Measurements from ENCODE around the gene FHIT. TPM values are rescaled to one million over a fixed set of nuclear protein-coding genes. Genes with fewer than 3 reads are reported as not detected.

FHIT gene
- polyA plus RNA-seq, 1 of the 3 experiments (the other 2 are of a cell fraction): 0.41 TPM

- CTCF ChIA-PET: interaction anchor here (0.7 to 2.0 kb wide), 2 partner anchors 26 to 681 kb away, joined by 3 to 6 read pairs; no protein-coding TSS in a partner anchor
- no peaks in the 10 kb centered on the region for H3K9me3 ChIP-seq
Observed at GRCh38 chr3:59831394-59831793, 1419.9 kb downstream of the FHIT start.

DNA sequence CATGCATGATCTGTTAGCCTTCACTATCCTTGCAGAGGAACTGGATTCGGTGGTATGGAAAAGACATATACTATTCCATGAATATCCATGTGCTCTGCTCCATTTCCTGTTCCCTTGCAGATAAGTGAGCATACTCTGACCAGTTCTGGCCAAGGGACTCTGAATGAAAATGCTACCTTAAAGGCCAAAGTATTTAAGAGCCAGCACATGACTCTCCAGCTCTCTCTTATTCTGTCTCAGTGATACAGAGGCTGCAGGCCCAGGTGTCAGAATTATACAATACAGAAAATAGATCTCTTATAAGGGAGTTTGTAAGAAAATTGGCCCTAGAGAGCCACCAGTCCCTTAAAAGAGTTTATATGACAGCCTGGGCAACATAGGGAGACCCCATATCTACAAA lies 1421.7 kb downstream of the FHIT start:
- Histone ChIP-seq H3K9me3 (no peaks in the 10 kb centered on the region), H4K20me1 (ENCODE audit: insufficient read depth) (no peaks in the 10 kb centered on the region), H3K4me1 (ENCODE audit: control insufficient read depth in 1 of 2, insufficient read depth in 2 of 2, low read depth in 1 of 2, low read length in 1 of 2) (no peaks in the 10 kb centered on the region; a peak in 1 of 4 replicates), H3K79me2 (ENCODE audit: insufficient read depth) (no peaks in the 10 kb centered on the region), H3K4me3 (ENCODE audit: low read depth in 2 of 2, low read length in 1 of 2) (no peak overlapping the region), H3K27me3 (ENCODE audit: insufficient read depth) (no peaks in the 10 kb centered on the region), H3K9me2 (no peaks in the 10 kb centered on the region), H2AFZ (ENCODE audit: low read depth) (no peak overlapping the region), H3K9ac (no peak overlapping the region), H3K27ac (ENCODE audit: low read depth in 2 of 2, low read length in 1 of 2) (no peak overlapping the region), H3K36me3 (replicated peaks in 1 of 2; ENCODE audit: control insufficient read depth in 1 of 2, insufficient read depth in 2 of 2, low read length in 1 of 2) (no peaks in the 10 kb centered on the region), H3K4me2 (no peak overlapping the region), H3F3A (replicated peaks; ENCODE audit: insufficient read depth) (no peaks in the 10 kb centered on the region)
- no peak for DNase-seq
- POLR2A ChIA-PET: no interaction called here
- CTCF ChIA-PET: interaction anchor here (0.6 to 1.2 kb wide), 2 partner anchors 618 to 1747 kb away, joined by 3 read pairs; no protein-coding TSS in a partner anchor
- 83% methylated on average over 1 of the region's 1 CpG for WGBS (ENCODE audit: low lambda C conversion rate)
- TF ChIP-seq SMC3 (IDR thresholded peaks at IDR 0.05; ENCODE audit: low read depth, low read length): no peak
- TF ChIP-seq GABPA (IDR thresholded peaks at IDR 0.05; ENCODE audit: low read depth): no peak

More at GRCh38 chr3:59831394-59831793, 1419.9 kb downstream of the FHIT start:
- no peak for DNase-seq
- TF ChIP-seq FOXJ3 (CRISPR knock-in tag; IDR thresholded peaks at IDR 0.05): no peak
- Histone ChIP-seq H3K4me2 (no peak overlapping the region), H3K9me2 (no peaks in the 10 kb centered on the region), H3K4me3 (ENCODE audit: low read depth in 2 of 2, low read length in 1 of 2) (no peak overlapping the region), H3K4me1 (ENCODE audit: control insufficient read depth in 1 of 2, insufficient read depth in 2 of 2, low read depth in 1 of 2, low read length in 1 of 2) (no peaks in the 10 kb centered on the region; a peak in 1 of 4 replicates), H4K20me1 (ENCODE audit: insufficient read depth) (no peaks in the 10 kb centered on the region), H3K27ac (ENCODE audit: low read depth in 2 of 2, low read length in 1 of 2) (no peak overlapping the region), H3F3A (replicated peaks; ENCODE audit: insufficient read depth) (no peaks in the 10 kb centered on the region), H2AFZ (ENCODE audit: low read depth) (no peak overlapping the region), H3K36me3 (replicated peaks in 1 of 2; ENCODE audit: control insufficient read depth in 1 of 2, insufficient read depth in 2 of 2, low read length in 1 of 2) (no peaks in the 10 kb centered on the region), H3K27me3 (ENCODE audit: insufficient read depth) (no peaks in the 10 kb centered on the region; the same call in 1 of the 2 replicates), H3K79me2 (ENCODE audit: insufficient read depth) (no peaks in the 10 kb centered on the region), H3K9ac (no peak overlapping the region)
- POLR2A ChIA-PET: no interaction called here
- 54% methylated on average over 2 of the region's 2 CpGs for WGBS (ENCODE audit: low lambda C conversion rate)

- H3K9me3 ChIP-seq: no peaks in the 10 kb centered on the region
- no peaks in the 10 kb centered on the region for H3K4me1 ChIP-seq (ENCODE audit: control insufficient read depth in 1 of 2, insufficient read depth in 2 of 2, low read depth in 1 of 2, low read length in 1 of 2)
- H3K27ac ChIP-seq (ENCODE audit: low read depth in 2 of 2, low read length in 1 of 2): no peak overlapping the region
- no peak overlapping the region for H3K4me3 ChIP-seq (ENCODE audit: low read depth in 2 of 2, low read length in 1 of 2)
- H4K20me1 ChIP-seq (ENCODE audit: insufficient read depth): no peaks in the 10 kb centered on the region
- H3K36me3 ChIP-seq (replicated peaks in 1 of 2; ENCODE audit: control insufficient read depth in 1 of 2, insufficient read depth in 2 of 2, low read length in 1 of 2): no peaks in the 10 kb centered on the region
- WGBS (ENCODE audit: low lambda C conversion rate): 0% methylated on average over 1 of the region's 1 CpG
- H3K9ac ChIP-seq: no peak overlapping the region
- no peaks in the 10 kb centered on the region for H3F3A ChIP-seq (replicated peaks; ENCODE audit: insufficient read depth)
- H3K9me2 ChIP-seq: no peaks in the 10 kb centered on the region
- no peaks in the 10 kb centered on the region for H3K27me3 ChIP-seq (ENCODE audit: insufficient read depth)
- no peak overlapping the region for H3K4me2 ChIP-seq
- DNase-seq: no peak
- CTCF ChIA-PET: interaction anchor here (1.2 kb wide), 1 partner anchor 33 kb away, joined by 3 read pairs; no protein-coding TSS in a partner anchor
- POLR2A ChIA-PET: no interaction called here
- H3K79me2 ChIP-seq (ENCODE audit: insufficient read depth): no peaks in the 10 kb centered on the region
- H2AFZ ChIP-seq (ENCODE audit: low read depth): no peak overlapping the region
- TF ChIP-seq IRF3 (IDR thresholded peaks at IDR 0.05; ENCODE audit: low read depth, low read length): no peak
- TF ChIP-seq, protein P1, sequence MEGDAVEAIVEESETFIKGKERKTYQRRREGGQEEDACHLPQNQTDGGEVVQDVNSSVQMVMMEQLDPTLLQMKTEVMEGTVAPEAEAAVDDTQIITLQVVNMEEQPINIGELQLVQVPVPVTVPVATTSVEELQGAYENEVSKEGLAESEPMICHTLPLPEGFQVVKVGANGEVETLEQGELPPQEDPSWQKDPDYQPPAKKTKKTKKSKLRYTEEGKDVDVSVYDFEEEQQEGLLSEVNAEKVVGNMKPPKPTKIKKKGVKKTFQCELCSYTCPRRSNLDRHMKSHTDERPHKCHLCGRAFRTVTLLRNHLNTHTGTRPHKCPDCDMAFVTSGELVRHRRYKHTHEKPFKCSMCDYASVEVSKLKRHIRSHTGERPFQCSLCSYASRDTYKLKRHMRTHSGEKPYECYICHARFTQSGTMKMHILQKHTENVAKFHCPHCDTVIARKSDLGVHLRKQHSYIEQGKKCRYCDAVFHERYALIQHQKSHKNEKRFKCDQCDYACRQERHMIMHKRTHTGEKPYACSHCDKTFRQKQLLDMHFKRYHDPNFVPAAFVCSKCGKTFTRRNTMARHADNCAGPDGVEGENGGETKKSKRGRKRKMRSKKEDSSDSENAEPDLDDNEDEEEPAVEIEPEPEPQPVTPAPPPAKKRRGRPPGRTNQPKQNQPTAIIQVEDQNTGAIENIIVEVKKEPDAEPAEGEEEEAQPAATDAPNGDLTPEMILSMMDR (IDR thresholded peaks at IDR 0.05): no peak
- TF ChIP-seq POLR2AphosphoS5 (IDR thresholded peaks at IDR 0.05; ENCODE audit: low read depth, low read length): no peak
- TF ChIP-seq TEAD4 (IDR thresholded peaks at IDR 0.05; ENCODE audit: borderline replicate concordance, insufficient read depth): no peak
- no peak for TF ChIP-seq FOXM1 (IDR thresholded peaks at IDR 0.05; ENCODE audit: low read depth)
- TF ChIP-seq FOXJ3 (CRISPR knock-in tag; IDR thresholded peaks at IDR 0.05): no peak
- no peak for TF ChIP-seq MAX (IDR thresholded peaks at IDR 0.05; ENCODE audit: low read depth)
- no peak for TF ChIP-seq ZBTB33 (IDR thresholded peaks at IDR 0.05; ENCODE audit: borderline replicate concordance, low read depth)
- TF ChIP-seq FOSL2 (IDR thresholded peaks at IDR 0.05; ENCODE audit: borderline replicate concordance, low read depth): no peak
- no peak for TF ChIP-seq EP300 (IDR thresholded peaks at IDR 0.05; ENCODE audit: borderline replicate concordance in 1 of 2, low read depth in 1 of 2, low read length in 1 of 2)
- TF ChIP-seq RAD21 (IDR thresholded peaks at IDR 0.05; ENCODE audit: low read length): no peak
- TF ChIP-seq ELF1 (IDR thresholded peaks at IDR 0.05): no peak
- no peak for TF ChIP-seq USF1 (IDR thresholded peaks at IDR 0.05; ENCODE audit: borderline replicate concordance, low read depth)
Observed at GRCh38 chr3:59824876-59825275, 1426.4 kb downstream of the FHIT start.
